GM12874 (cell line): ENCODE measurements around the gene REN.

Experiments used
- CTCF ChIP-seq: IDR thresholded peaks from 2 replicates; pipeline ENCODE4 v1.5.1; 2011; ENCODE audit warnings: low read depth, mild to moderate bottlenecking, control low read depth, low read length, moderate library complexity; ENCODE audit not compliant: insufficient read depth

Gene REN

GRCh38 chr1:204146309-204146708, 19.8 kb downstream of the REN start:
- no peak for TF ChIP-seq CTCF

GRCh38 chr1:204145033-204145504, 21.1 kb downstream of the REN start:
- TF ChIP-seq CTCF, result no peak

GRCh38 chr1:204143276-204144041, 22.7 kb downstream of the REN start:
- TF ChIP-seq CTCF, result no peak

DNA sequence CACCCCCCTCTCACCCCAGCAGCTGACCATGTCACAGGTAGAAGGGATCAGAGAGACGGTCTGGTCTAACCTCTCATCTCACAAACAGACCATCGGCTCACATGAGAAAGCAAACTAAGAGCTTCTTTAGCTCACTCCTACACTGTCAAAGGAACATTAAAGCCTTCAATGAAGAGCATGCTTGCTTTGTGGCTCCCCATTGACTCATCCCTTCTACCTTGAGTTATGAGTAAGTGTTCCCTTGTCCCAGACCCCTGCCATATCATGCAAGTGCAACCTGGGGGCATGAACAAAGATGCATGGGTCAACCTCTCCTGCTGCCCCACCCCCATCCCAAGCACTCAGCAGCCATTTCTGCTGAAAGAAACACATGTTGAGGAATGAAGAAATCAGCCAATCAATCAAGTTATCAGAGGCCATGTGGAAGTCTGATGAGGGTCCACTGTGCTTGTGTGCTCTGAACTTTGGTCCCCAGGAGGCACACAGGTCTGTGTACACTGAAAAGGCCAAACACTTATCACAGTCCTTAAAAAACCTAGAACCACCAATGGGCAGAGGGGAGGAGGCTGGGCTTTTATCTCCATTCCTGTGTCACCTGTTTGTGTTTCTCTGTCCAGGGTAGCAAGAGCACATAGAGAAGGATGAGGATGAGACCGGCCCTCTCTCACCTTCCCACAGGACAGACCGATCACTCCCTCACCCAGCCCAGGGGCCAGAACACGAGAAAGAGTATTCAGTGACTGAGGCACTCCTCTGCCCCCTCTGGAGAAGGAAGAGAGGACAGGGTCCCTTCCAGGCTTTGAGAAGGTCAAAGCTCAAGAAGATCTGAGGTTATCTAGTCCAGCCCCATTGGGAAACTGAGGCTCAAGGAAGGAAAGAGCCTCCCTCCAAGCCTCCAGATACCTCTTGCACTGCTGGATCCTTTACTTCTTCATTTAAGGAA, 23.8 kb downstream of the REN start:
- TF ChIP-seq CTCF, result no peak

GRCh38 chr1:204141131-204141530, 25.0 kb downstream of the REN start:
- TF ChIP-seq CTCF, result no peak

- no peak for TF ChIP-seq CTCF
These were observed 26.2 kb downstream of the REN start for GRCh38 chr1:204139952-204140351.

GRCh38 chr1:204139088-204139487, 27.0 kb downstream of the REN start:
- TF ChIP-seq CTCF, result no peak
